RWPE2 (cell line): Measurements from ENCODE around the gene GPC5.

ENCODE experiments used
- ATAC-seq: fragments of 200-7000 bp; cut with Tn5 transposase; 3 replicates; pipeline ENCODE4 v1.9.1; 2021; ENCODE audit warnings: low read depth
- DNase-seq: peaks from one replicate; pipeline ENCODE4 v3.0.0-alpha.2; 2020; ENCODE audit warnings: low spot score
- H3K27ac ChIP-seq: fragments of 450-650 bp; 2 replicates; pipeline ENCODE4 v1.5.1; 2017; ENCODE audit warnings: mild to moderate bottlenecking; ENCODE audit not compliant: poor library complexity, severe bottlenecking
- H3K27me3 ChIP-seq: fragments of 250-450 bp; sonication (Bioruptor Pico); 2 replicates; pipeline ENCODE4 v1.5.1; 2021; ENCODE audit warnings: mild to moderate bottlenecking, moderate library complexity; ENCODE audit not compliant: insufficient read depth, poor library complexity, severe bottlenecking
- H3K36me3 ChIP-seq: fragments of 250-450 bp; sonication (Bioruptor Pico); 2 replicates; pipeline ENCODE4 v1.5.1; 2020; ENCODE audit warnings: low read depth, mild to moderate bottlenecking, moderate library complexity
- H3K4me1 ChIP-seq: fragments of 250-450 bp; sonication (Bioruptor Pico); 2 replicates; pipeline ENCODE4 v1.5.1; 2021; ENCODE audit warnings: mild to moderate bottlenecking, moderate library complexity; ENCODE audit not compliant: insufficient read depth, poor library complexity, severe bottlenecking
- H3K4me3 ChIP-seq: fragments of 250-450 bp; sonication (Bioruptor Pico); 2 replicates; pipeline ENCODE4 v1.5.1; 2021; ENCODE audit warnings: mild to moderate bottlenecking, moderate library complexity; ENCODE audit not compliant: severe bottlenecking
- H3K9me3 ChIP-seq: fragments of 250-450 bp; sonication (Bioruptor Pico); 2 replicates; pipeline ENCODE4 v1.5.1; 2021; ENCODE audit warnings: mild to moderate bottlenecking, moderate library complexity; ENCODE audit not compliant: severe bottlenecking
- TF ChIP-seq, protein P1 (sequence below): fragments of 450-650 bp; IDR thresholded peaks from one replicate; pipeline ENCODE4 v1.5.1; 2017; ENCODE audit warnings: mild to moderate bottlenecking, moderate library complexity; ENCODE audit not compliant: poor library complexity, severe bottlenecking

The GPC5 gene

DNA sequence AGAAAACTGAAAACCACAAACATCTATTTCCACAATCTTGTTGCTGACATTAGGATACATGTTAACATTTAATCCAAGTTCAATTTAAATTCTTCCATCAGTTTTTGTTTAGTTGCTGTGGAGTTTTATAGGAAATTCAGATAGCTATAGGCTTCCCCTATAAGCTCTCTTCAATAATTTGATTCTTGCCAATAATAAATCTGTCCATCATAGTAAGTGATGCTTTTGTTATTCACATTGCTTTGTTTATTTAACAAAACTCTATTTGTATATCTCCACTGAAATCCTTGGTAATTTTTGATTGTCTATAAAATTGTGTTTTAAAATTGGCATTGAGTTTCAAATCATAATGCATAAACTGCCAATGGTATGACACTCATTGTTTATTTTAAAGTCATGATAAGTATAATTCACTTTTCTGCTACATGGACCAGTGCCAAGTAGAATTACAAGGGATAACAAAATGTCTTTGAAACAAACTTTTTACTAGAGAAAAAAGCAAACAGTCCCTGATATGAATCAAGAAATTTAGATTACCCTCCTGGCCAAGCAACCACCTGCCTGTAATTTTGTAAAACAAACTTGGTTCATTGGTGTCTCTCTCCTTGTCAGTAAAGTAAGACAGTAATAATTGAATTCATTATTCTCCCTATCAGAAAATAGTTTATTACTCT is 1250.9 kb downstream of the GPC5 start:
- H3K27ac ChIP-seq: no peak overlapping the region
- no peaks in the 10 kb centered on the region for H3K4me1 ChIP-seq
- H3K27me3 ChIP-seq: no peaks in the 10 kb centered on the region
- H3K36me3 ChIP-seq: no peaks in the 10 kb centered on the region
- DNase-seq (no peak), ATAC-seq (no peak)
- TF ChIP-seq, protein P1, sequence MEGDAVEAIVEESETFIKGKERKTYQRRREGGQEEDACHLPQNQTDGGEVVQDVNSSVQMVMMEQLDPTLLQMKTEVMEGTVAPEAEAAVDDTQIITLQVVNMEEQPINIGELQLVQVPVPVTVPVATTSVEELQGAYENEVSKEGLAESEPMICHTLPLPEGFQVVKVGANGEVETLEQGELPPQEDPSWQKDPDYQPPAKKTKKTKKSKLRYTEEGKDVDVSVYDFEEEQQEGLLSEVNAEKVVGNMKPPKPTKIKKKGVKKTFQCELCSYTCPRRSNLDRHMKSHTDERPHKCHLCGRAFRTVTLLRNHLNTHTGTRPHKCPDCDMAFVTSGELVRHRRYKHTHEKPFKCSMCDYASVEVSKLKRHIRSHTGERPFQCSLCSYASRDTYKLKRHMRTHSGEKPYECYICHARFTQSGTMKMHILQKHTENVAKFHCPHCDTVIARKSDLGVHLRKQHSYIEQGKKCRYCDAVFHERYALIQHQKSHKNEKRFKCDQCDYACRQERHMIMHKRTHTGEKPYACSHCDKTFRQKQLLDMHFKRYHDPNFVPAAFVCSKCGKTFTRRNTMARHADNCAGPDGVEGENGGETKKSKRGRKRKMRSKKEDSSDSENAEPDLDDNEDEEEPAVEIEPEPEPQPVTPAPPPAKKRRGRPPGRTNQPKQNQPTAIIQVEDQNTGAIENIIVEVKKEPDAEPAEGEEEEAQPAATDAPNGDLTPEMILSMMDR: no peak
- no peaks in the 10 kb centered on the region for H3K9me3 ChIP-seq
- H3K4me3 ChIP-seq: no peak overlapping the region

DNA sequence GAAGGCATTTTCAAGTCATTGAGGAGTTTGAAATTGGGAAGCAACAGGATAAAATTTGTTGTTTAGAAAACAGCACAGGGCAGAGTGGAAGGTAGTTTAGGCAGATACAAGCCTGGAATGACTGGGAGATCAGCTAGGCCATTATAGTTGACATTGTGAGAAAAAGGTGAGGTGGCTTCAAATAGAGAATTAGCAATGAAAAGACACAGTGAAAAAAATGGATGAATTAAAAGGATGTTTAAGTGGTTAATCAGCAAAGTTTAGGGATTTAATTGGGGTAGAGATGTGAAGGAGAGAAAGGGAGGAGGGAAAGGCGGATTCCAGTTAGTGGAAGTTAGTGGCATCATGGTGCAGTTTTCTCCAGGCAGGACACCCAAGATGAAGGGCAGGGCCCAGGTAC is 1257.7 kb downstream of the GPC5 start:
- no peak for ATAC-seq
- H3K4me3 ChIP-seq: no peak overlapping the region
- no peak overlapping the region for H3K27ac ChIP-seq
- TF ChIP-seq, protein P1: no peak
- H3K27me3 ChIP-seq: no peaks in the 10 kb centered on the region
- no peaks in the 10 kb centered on the region for H3K9me3 ChIP-seq
- no peak for DNase-seq
- no peaks in the 10 kb centered on the region for H3K36me3 ChIP-seq
- no peaks in the 10 kb centered on the region for H3K4me1 ChIP-seq

DNA sequence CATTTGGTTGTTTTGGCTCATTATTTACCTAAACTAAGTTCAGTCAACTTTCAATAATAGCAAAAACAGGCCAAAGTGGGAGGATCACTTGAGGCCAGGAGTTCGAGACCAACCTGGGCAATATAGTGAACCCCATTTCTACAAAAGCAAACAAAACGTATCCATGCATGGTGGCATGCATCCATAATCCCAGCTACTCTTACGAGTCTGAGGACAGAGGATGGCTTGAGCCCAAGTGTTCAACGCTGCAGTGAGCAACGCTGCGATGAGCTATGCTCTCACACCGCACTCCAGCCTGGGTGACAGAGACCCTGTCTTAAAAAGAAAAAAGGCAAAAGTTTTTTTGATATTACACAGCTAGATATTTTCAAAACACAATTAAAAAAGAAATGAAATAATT is 1258.2 kb downstream of the GPC5 start:
- ATAC-seq: no peak
- TF ChIP-seq, protein P1: no peak

DNA sequence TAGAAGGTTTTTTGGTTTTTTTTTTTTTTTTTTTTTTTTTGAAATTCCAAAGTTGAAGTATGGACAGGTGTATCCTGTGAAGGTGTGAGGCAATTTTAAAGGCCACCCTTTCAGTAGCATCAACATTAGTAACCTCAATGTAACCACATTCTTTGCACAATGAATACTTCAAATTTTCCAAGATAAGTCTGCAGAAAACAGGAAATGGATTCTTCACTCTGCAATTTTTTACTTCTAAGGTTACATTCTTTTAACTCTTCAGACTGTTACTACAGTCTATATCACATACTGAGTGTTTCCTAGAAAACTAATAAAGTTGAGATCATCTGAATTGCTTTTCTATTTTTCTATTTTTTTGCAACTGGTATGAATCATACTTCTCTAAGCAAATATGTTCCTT is 1259.1 kb downstream of the GPC5 start:
- ATAC-seq: no peak; the same call in 2 of the 3 replicates
- no peak overlapping the region for H3K4me3 ChIP-seq
- no peaks in the 10 kb centered on the region for H3K4me1 ChIP-seq
- TF ChIP-seq, protein P1: no peak
- H3K27me3 ChIP-seq: no peaks in the 10 kb centered on the region
- DNase-seq: no peak
- H3K27ac ChIP-seq: no peak overlapping the region
- H3K36me3 ChIP-seq: no peaks in the 10 kb centered on the region
- no peaks in the 10 kb centered on the region for H3K9me3 ChIP-seq

More for the DNA sequence above, 1258.2 kb downstream of the GPC5 start:
- DNase-seq: no peak
- H3K27me3 ChIP-seq: no peaks in the 10 kb centered on the region
- no peaks in the 10 kb centered on the region for H3K36me3 ChIP-seq
- no peaks in the 10 kb centered on the region for H3K9me3 ChIP-seq
- H3K4me1 ChIP-seq: no peaks in the 10 kb centered on the region
- H3K27ac ChIP-seq: no peak overlapping the region
- no peak overlapping the region for H3K4me3 ChIP-seq

DNA sequence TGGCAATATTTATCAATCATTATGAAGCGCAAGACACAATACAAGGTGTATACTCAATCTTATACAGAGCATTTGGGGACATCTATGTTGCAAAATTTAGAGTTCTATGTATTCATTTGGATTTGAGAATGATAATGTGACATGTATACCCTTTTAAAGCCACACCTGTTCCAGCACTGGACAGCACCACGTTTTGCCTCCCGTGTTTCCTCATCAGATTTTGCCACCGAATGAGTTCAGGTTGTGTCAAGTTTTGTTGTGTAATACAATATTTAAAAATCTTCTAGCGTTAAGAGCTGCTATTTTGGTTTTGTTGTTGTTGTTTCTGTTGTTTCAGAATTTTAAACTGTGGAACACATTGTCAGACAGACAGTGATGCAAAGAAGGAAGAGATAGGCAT is 1259.9 kb downstream of the GPC5 start:
- TF ChIP-seq, protein P1: no peak
- Histone ChIP-seq H3K9me3 (no peaks in the 10 kb centered on the region), H3K4me3 (no peak overlapping the region), H3K27me3 (no peaks in the 10 kb centered on the region), H3K36me3 (no peaks in the 10 kb centered on the region), H3K4me1 (no peaks in the 10 kb centered on the region), H3K27ac (no peak overlapping the region)
- ATAC-seq (no peak), DNase-seq (no peak)
